SJSA1 (cell line): ENCODE results near the gene C1QTNF6. TPM values are rescaled to one million over a fixed set of nuclear protein-coding genes. Genes with fewer than 3 reads are reported as not detected.

Experiments used
- total RNA-seq: library from RNA; depleted of rRNA; stranded (reverse); fragments of >200 nt; shearing (Covaris generic); gene quantifications from 2 replicates; pipeline ENCODE4 v1.2.3, GENCODE V29; 2014; rRNA removed

C1QTNF6 gene
- total RNA-seq, 1 experiment from 2014 or later, result 3.4 TPM

Other genes with a start within 250 kb of the C1QTNF6 start
- gene TST, start 168.8 kb downstream of the C1QTNF6 start, total RNA-seq, result 12.7 and 38.0 TPM in 2 replicates
- 37.3 and 38.3 TPM in 2 replicates for gene MPST, start 168.5 kb downstream of the C1QTNF6 start, total RNA-seq
- 29.5 TPM in 2 replicates for gene KCTD17, start 136.5 kb downstream of the C1QTNF6 start, total RNA-seq
- not detected in 2 replicates for gene TMPRSS6, start 78.5 kb downstream of the C1QTNF6 start, total RNA-seq
- gene IL2RB, start 38.3 kb downstream of the C1QTNF6 start, total RNA-seq, result not detected in 2 replicates
- not detected in 2 replicates for gene SSTR3, start 24.2 kb upstream of the C1QTNF6 start, total RNA-seq
- gene RAC2, start 56.0 kb upstream of the C1QTNF6 start, total RNA-seq, result 2.0 and 2.1 TPM in 2 replicates
- 1.1 TPM in 1 of 2 replicates, not detected in the other for gene CYTH4, start 94.3 kb upstream of the C1QTNF6 start, total RNA-seq
- 0.11 TPM in 1 of 2 replicates, not detected in the other for gene ELFN2, start 239.2 kb upstream of the C1QTNF6 start, total RNA-seq